VCaP (cell line): ENCODE data around the gene ODAPH.

Experiments used
- H3K27ac ChIP-seq: fragments of 450-650 bp; 2 replicates; pipeline ENCODE4 v1.5.1; 2017
- CTCF ChIP-seq: fragments of 450-650 bp; conservative IDR thresholded peaks from 2 replicates; pipeline ENCODE4 v1.5.1; 2017; ENCODE audit warnings: mild to moderate bottlenecking, moderate library complexity

The ODAPH gene

DNA sequence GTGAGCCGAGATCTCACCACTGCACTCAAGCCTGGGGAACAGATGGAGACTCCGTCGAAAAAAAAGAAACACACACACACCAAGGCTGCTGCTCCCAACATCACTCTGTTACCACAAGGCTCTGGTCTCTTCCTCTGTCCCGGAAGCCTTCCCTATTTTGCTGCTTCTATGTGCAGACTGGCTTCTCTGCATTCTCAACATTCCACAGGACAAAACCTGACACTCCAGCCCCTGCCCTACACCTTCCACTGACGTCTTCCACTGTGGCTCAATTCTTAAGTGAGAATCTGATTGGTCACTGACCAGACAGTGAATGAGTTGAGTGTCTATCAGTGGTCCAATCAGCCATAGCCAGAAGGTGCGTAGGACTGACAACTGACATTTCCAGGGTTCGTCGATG is 5.9 kb downstream of the ODAPH start:
- H3K27ac ChIP-seq, result no peak overlapping the region

DNA sequence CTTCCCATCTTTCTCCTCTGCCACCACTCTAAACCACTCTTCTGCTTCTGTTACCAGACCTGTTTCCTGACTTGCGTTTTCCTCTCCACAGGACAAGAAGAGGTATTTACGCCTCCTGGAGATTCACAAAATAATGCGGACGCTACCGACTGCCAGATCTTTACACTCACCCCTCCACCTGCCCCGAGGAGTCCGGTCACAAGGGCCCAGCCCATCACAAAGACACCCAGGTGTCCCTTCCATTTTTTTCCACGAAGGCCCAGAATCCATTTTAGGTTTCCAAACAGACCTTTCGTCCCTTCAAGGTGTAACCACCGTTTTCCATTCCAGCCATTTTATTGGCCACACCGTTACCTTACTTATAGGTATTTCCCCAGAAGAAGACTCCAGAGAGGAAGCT is 8.2 kb downstream of the ODAPH start:
- no peak overlapping the region for H3K27ac ChIP-seq
- no peak for TF ChIP-seq CTCF

More for the DNA sequence above, 5.9 kb downstream of the ODAPH start:
- no peak for TF ChIP-seq CTCF

DNA sequence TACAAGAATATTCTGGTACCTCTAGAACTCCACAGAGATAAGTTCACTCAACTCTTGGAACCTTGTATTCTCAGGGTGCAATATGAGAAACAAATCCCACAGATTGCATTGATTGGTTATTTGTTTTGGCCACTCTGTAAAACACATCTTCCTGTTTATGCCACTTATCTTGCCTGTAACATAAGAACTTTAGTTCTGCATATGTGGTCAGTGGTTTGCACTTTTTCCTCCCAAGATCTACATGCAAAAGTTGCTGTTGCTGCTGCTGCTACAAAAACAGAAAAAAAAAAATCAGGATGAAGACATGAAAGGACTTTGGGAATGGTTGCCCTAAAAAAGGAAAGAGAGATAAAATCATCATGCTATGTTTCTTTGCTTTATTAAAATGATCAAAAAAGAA is 9.6 kb downstream of the ODAPH start:
- no peak for TF ChIP-seq CTCF

DNA sequence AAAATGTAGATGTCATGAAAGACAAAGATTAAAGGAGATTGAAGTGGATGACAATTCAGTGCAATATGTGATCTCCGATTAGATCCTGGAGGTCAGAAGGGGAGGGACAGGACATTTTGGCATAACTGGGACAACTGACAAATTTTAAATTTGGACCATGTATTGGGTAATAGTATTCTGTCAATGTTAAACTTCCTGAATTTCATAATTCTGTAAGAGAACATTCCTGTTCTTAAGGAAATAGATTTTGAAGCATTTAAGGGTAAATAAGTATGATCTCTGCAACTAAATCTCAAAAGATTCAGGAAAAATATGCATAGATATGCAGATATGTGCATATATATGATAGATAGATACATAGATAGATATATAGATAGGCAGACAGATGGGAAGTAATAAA is 11.0 kb downstream of the ODAPH start:
- no peak for TF ChIP-seq CTCF
- H3K27ac ChIP-seq, result no peak overlapping the region

More for the DNA sequence above, 9.6 kb downstream of the ODAPH start:
- no peak overlapping the region for H3K27ac ChIP-seq

DNA sequence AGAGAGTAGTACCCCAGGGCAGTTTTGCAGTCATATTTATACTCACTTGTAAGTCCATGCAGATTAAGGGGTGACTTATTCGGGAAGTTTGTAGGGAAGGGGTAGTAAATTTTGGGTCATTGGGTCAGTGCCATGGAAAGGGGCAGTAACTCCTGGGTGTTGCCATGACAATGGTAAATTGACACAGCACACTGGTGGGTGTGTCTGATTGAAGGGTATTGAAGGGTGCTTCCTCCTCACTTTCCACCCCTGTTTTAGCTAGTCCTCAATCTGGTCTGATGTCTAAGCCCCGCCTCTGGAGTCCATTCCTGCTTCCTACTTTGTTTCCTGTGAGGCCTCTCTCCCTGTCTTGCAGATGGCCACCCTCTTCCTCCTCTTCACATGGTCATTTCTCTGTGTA is 11.9 kb downstream of the ODAPH start:
- H3K27ac ChIP-seq, result no peak overlapping the region
- TF ChIP-seq CTCF, result no peak

DNA sequence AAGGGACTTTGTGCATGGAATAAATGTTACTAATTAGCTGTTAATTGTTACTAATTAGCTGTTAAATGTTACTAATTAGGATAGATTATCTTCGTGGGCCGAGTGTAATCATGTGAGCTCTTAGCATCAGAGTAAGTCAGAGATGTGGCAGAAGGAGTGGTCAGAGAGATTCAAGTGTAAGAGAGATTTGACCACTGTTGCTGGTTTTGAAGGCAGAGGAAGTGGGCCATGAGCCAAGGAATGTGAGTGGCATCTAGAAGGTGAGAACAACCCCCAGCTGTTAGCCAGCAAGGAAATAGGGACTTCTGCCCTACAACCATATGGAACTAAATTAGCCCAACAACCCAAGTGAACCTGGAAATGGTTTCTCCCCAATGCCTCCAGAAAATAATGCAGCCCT is 28.2 kb downstream of the ODAPH start:
- no peak for TF ChIP-seq CTCF
- no peak overlapping the region for H3K27ac ChIP-seq

DNA sequence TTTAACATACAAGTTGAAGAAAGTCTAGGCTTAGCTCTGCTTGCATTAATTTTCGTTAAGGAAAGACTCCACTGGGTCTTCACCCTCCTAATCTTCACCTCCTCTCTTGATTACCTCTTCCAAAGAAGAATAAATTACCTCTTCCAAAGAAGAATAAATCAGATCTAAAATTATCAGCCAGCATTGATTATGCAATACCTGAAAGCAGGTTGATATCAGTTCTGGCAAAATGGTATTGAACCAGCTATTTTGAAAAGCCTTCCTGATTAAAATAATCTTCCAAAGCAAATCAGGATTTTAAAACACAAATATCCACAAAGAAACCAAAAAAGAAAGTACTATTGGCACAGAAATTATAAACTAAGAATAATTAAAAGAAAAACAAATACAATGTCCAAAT is 37.5 kb downstream of the ODAPH start:
- H3K27ac ChIP-seq, result no peak overlapping the region
- TF ChIP-seq CTCF, result no peak

DNA sequence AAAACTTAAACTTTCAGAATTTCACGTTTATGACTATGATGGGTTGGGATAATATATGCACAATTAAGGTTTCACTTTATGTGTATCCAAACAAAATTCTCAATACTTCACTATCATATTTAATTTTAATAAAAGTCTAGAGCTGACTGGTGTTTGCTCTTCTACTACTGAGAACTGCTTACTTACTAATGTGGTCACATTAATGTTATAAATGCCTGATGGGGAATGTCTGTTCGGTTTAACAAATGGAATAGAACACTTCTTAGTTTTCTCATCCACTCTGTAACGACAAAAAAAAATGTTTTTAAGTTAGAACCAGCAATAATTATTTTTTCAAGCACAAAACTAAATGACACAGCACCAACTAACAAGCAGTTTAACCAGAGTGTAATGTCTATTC is 40.2 kb downstream of the ODAPH start:
- no peak overlapping the region for H3K27ac ChIP-seq
- TF ChIP-seq CTCF, result no peak
